PC-3 (cell line): ENCODE results near the gene CEP85. TPM values are rescaled to one million over a fixed set of nuclear protein-coding genes. Genes with fewer than 3 reads are reported as not detected.

ENCODE experiments used
- ATAC-seq: fragments of 200-7000 bp; cut with Tn5 transposase; 2 replicates; pipeline ENCODE4 v1.9.1; 2020; ENCODE audit warnings: mild to moderate bottlenecking, moderate library complexity
- BruUV-seq: library from RNA; stranded (reverse); fragments of 400-500 nt; replicated peaks from 2 replicates; lab custom pipeline; 2021; lab: Mats Ljungman, UMichigan
- CTCF ChIA-PET: fragments of 300-600 bp; sonication (Branson Sonifier 250); formaldehyde crosslinking; loops from one replicate; lab custom pipeline; 2022; ENCODE audit warnings: antibody characterized with exemption; lab: Charles Lee
- POLR2A ChIA-PET: fragments of 300-600 bp; sonication (Branson Sonifier 250); formaldehyde crosslinking; loops from one replicate; lab custom pipeline; 2022; ENCODE audit warnings: antibody characterized with exemption; ENCODE audit not compliant: unreplicated experiment; lab: Charles Lee
- DNase-seq: peaks from one replicate; pipeline ENCODE4 v3.0.0-alpha.2; 2015
- H2AFZ ChIP-seq: fragments of 300-600 bp; sonication (generic); 2 replicates; pipeline ENCODE4 v1.6.0; 2016; ENCODE audit warnings: antibody characterized with exemption, low read length
- H3F3A ChIP-seq: fragments of 300-600 bp; sonication (generic); one replicate; pipeline ENCODE4 v1.6.0; 2017; ENCODE audit warnings: antibody characterized with exemption, low read length, control low read depth, mild to moderate bottlenecking; ENCODE audit not compliant: unreplicated experiment
- H3K27ac ChIP-seq: fragments of 300-600 bp; sonication (generic); 2 replicates; pipeline ENCODE4 v1.5.1; 2016; ENCODE audit warnings: mild to moderate bottlenecking, low read length
- H3K27me3 ChIP-seq: fragments of 300-600 bp; sonication (generic); 2 replicates; pipeline ENCODE4 v1.6.1; 2016; ENCODE audit warnings: low read length, mixed read lengths
- H3K36me3 ChIP-seq: fragments of 300-600 bp; sonication (generic); 2 replicates; pipeline ENCODE4 v1.6.1; 2016; ENCODE audit warnings: low read depth, mixed run types, low read length, mixed read lengths
- H3K4me1 ChIP-seq: fragments of 300-600 bp; sonication (generic); 2 replicates; pipeline ENCODE4 v1.5.1; 2016; ENCODE audit warnings: low read length; ENCODE audit not compliant: insufficient read depth
- H3K4me2 ChIP-seq: fragments of 300-600 bp; sonication (generic); 2 replicates; pipeline ENCODE4 v1.6.0; 2016; ENCODE audit warnings: low read length
- H3K4me3 ChIP-seq: fragments of 300-600 bp; sonication (generic); 2 replicates; pipeline ENCODE4 v1.5.1; 2016; ENCODE audit warnings: mild to moderate bottlenecking, low read length, mixed read lengths
- H3K79me2 ChIP-seq: fragments of 300-600 bp; sonication (generic); 2 replicates; pipeline ENCODE4 v1.6.1; 2017; ENCODE audit warnings: low read length, mixed read lengths
- H3K9ac ChIP-seq: fragments of 300-600 bp; sonication (generic); 2 replicates; pipeline ENCODE4 v1.6.0; 2016; ENCODE audit warnings: mild to moderate bottlenecking, low read length
- H3K9me2 ChIP-seq: fragments of 300-600 bp; sonication (generic); replicated peaks from 2 replicates; pipeline ENCODE4 v1.6.1; 2016; ENCODE audit warnings: mixed run types, low read length, mixed read lengths
- H3K9me3 ChIP-seq: fragments of 300-600 bp; sonication (generic); 2 replicates; pipeline ENCODE4 v1.6.1; 2016; ENCODE audit warnings: low read length, mixed read lengths
- H4K20me1 ChIP-seq: fragments of 300-600 bp; sonication (generic); 2 replicates; pipeline ENCODE4 v1.6.1; 2016; ENCODE audit warnings: low read length, mixed read lengths
- EZH2 ChIP-seq: fragments of 300-600 bp; sonication (generic); IDR thresholded peaks from one replicate; pipeline ENCODE4 v1.6.1; 2017; ENCODE audit warnings: antibody characterized with exemption, mild to moderate bottlenecking, low read length; ENCODE audit not compliant: unreplicated experiment
- EZH2phosphoT487 ChIP-seq: fragments of 300-600 bp; sonication (generic); IDR thresholded peaks from 2 replicates; pipeline ENCODE4 v1.6.1; 2018; ENCODE audit warnings: mild to moderate bottlenecking, antibody characterized with exemption, low read length, borderline replicate concordance
- intact Hi-C: fragments of 100-400 bp; cut with micrococcal nuclease; formaldehyde crosslinking; loops from 2 replicates; pipeline ENCODE4 v1.9.0; 2023
- total RNA-seq: library from RNA; depleted of rRNA; stranded (reverse); fragments of >200 nt; gene quantifications from 2 replicates; pipeline ENCODE4 v1.2.3, GENCODE V29; 2014
- TF ChIP-seq, protein P1 (sequence below): fragments of 300-600 bp; sonication (generic); conservative IDR thresholded peaks from 2 replicates; pipeline ENCODE4 v1.5.1; 2017; ENCODE audit warnings: antibody characterized with exemption, low read depth, mild to moderate bottlenecking, low read length

CEP85 gene
- total RNA-seq, 1 experiment from 2014 or later = 30.6 TPM

DNA sequence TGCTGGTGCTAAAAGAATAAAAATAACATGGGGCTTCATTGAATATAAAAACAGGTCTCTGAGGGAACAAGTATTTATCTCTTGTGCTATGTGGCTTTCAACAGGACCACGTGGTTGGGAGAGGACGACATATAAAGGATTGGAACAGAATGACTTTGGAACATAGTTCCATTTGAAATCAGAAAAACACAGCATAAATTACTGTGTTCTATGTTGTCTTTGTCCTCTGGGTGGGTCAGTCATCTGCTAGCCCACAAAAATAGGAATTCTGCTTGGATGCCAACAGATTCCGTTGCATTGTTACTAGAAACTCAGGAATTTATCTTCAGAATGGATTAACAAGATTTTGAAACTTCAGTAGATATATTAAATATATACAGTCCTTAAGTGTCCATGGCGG, 5.9 kb downstream of the CEP85 start:
- peaks cover 91% of the 10 kb centered on the region for H3K79me2 ChIP-seq
- BruUV-seq = no TSS peak
- H3K4me2 ChIP-seq = no peak overlapping the region
- ChIA-PET CTCF (no interaction called here), POLR2A (no interaction called here)
- H3K4me3 ChIP-seq = no peak overlapping the region
- peaks cover 27% of the 10 kb centered on the region; the same call in 1 of the 2 replicates for H3K36me3 ChIP-seq
- peaks cover 7% of the 10 kb centered on the region for H4K20me1 ChIP-seq
- TF ChIP-seq EZH2phosphoT487 = no peak
- TF ChIP-seq, protein P1, sequence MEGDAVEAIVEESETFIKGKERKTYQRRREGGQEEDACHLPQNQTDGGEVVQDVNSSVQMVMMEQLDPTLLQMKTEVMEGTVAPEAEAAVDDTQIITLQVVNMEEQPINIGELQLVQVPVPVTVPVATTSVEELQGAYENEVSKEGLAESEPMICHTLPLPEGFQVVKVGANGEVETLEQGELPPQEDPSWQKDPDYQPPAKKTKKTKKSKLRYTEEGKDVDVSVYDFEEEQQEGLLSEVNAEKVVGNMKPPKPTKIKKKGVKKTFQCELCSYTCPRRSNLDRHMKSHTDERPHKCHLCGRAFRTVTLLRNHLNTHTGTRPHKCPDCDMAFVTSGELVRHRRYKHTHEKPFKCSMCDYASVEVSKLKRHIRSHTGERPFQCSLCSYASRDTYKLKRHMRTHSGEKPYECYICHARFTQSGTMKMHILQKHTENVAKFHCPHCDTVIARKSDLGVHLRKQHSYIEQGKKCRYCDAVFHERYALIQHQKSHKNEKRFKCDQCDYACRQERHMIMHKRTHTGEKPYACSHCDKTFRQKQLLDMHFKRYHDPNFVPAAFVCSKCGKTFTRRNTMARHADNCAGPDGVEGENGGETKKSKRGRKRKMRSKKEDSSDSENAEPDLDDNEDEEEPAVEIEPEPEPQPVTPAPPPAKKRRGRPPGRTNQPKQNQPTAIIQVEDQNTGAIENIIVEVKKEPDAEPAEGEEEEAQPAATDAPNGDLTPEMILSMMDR = no peak
- TF ChIP-seq EZH2 = no peak
- no peaks in the 10 kb centered on the region for H3F3A ChIP-seq
- DNase-seq (no peak), ATAC-seq (no peak)
- no peaks in the 10 kb centered on the region for H3K9me3 ChIP-seq
- no peaks in the 10 kb centered on the region for H3K9me2 ChIP-seq
- intact Hi-C loops = no loop called here
- no peaks in the 10 kb centered on the region for H3K27me3 ChIP-seq
- no peak overlapping the region for H2AFZ ChIP-seq
- no peak overlapping the region for H3K27ac ChIP-seq
- H3K4me1 ChIP-seq = peaks cover 25% of the 10 kb centered on the region
- H3K9ac ChIP-seq = no peak overlapping the region

DNA sequence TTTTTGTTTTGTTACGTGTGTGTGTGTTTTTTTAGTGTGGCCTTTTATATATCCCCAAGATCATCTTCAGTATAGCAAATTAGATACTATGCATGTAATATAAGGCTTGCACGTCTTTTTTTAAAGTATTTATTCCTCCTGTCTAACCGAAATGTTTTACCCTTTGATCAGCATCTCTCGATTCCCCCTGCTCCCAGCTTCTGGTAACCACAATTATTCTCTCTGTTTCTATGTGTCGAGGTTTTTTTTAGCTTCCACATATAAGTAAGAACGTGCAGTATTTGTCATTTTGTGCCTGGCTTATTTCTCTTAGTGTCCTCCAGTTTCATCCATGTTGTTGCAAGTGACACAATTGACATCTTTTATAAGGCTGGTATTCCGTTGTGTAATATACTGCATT, 18.7 kb downstream of the CEP85 start:
- no TSS peak for BruUV-seq
- CTCF ChIA-PET = no interaction called here
- TF ChIP-seq, protein P1 = no peak
- TF ChIP-seq EZH2phosphoT487 (no peak), EZH2 (no peak)

DNA sequence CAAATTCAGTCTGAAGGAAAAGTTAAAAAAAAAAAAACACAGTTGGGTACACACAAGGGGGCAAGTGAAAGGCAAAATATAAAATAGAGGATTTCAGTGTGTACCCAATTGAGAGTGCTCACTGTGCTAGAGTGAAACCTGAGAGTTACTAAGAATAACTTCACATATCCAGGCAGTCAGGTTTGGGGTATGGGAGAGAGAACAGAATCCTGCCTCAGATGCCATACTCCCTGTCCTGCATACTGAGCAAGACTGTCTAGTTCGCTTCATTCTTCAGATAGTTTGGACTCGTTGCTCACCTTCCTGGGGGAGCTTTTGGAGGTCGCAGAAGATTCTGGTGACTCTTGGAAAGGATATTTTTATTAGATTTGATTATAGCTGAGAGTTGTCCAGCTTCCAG, 20.4 kb downstream of the CEP85 start:
- POLR2A ChIA-PET = no interaction called here
- no peak for DNase-seq
- Histone ChIP-seq H3K4me1 (no peaks in the 10 kb centered on the region), H3K36me3 (peaks cover 56% of the 10 kb centered on the region), H3F3A (no peaks in the 10 kb centered on the region), H4K20me1 (no peaks in the 10 kb centered on the region), H3K9me2 (no peaks in the 10 kb centered on the region), H3K27me3 (no peaks in the 10 kb centered on the region), H2AFZ (no peak overlapping the region), H3K4me3 (no peak overlapping the region), H3K4me2 (no peak overlapping the region), H3K27ac (no peak overlapping the region), H3K9me3 (no peaks in the 10 kb centered on the region), H3K79me2 (peaks cover 31% of the 10 kb centered on the region; the same call in 1 of the 2 replicates), H3K9ac (no peak overlapping the region)
- TF ChIP-seq EZH2 (no peak), EZH2phosphoT487 (no peak)
- TF ChIP-seq, protein P1 = no peak
- BruUV-seq = no TSS peak
- intact Hi-C loops = no loop called here
- CTCF ChIA-PET = no interaction called here
- ATAC-seq = no peak

More for the DNA sequence above, 18.7 kb downstream of the CEP85 start:
- Histone ChIP-seq H3K9ac (no peak overlapping the region), H4K20me1 (no peaks in the 10 kb centered on the region), H3K4me2 (no peak overlapping the region), H3K27me3 (no peaks in the 10 kb centered on the region), H3K4me3 (no peak overlapping the region), H3K79me2 (peaks cover 31% of the 10 kb centered on the region; the same call in 1 of the 2 replicates), H3K27ac (no peak overlapping the region), H3K4me1 (no peaks in the 10 kb centered on the region), H3F3A (no peaks in the 10 kb centered on the region), H3K9me3 (no peaks in the 10 kb centered on the region), H2AFZ (no peak overlapping the region), H3K36me3 (peaks cover 45% of the 10 kb centered on the region), H3K9me2 (no peaks in the 10 kb centered on the region)
- POLR2A ChIA-PET = no interaction called here
- intact Hi-C loops = no loop called here
- no peak for ATAC-seq
- no peak for DNase-seq
